ENCODE measurements around the gene NMT1.

GRCh38 chr17:45043813-45044540 is 17.1 kb upstream of the NMT1 start:
- TF ChIP-seq GATA2 (IDR thresholded peaks at IDR 0.05; ENCODE audit: low read depth, low read length) (no peak), GATA3 (IDR thresholded peaks at IDR 0.05; ENCODE audit: low read depth, low read length) (no peak)

Measured in SH-SY5Y (cell line).